DOHH2 (cell line): ENCODE measurements around the gene GPR160.

ENCODE experiments used
- H3F3A ChIP-seq: fragments of 200-600 bp; sonication (generic), shearing (Covaris generic); 2 replicates; pipeline ENCODE4 v1.6.0; 2016; ENCODE audit warnings: antibody characterized with exemption, mild to moderate bottlenecking; ENCODE audit not compliant: control insufficient read depth, insufficient read depth
- H3K27ac ChIP-seq: fragments of 200-600 bp; sonication (generic); 2 replicates; pipeline ENCODE4 v1.5.1; 2014; ENCODE audit warnings: low read depth, mild to moderate bottlenecking, low read length, moderate library complexity
- H3K27me3 ChIP-seq: fragments of 200-600 bp; sonication (generic); 2 replicates; pipeline ENCODE4 v1.6.1; 2014; ENCODE audit warnings: mild to moderate bottlenecking, low read length, mixed read lengths; ENCODE audit not compliant: control insufficient read depth
- H3K36me3 ChIP-seq: fragments of 200-600 bp; sonication (generic); 2 replicates; pipeline ENCODE4 v1.6.1; 2014; ENCODE audit warnings: mild to moderate bottlenecking, low read length, moderate library complexity, mixed read lengths; ENCODE audit not compliant: control insufficient read depth
- H3K4me1 ChIP-seq: fragments of 200-600 bp; sonication (generic); 2 replicates; pipeline ENCODE4 v1.6.1; 2014; ENCODE audit warnings: mild to moderate bottlenecking, low read length, mixed read lengths; ENCODE audit not compliant: control insufficient read depth
- H3K4me2 ChIP-seq: fragments of 200-600 bp; sonication (generic); 2 replicates; pipeline ENCODE4 v1.6.0; 2014; ENCODE audit warnings: mild to moderate bottlenecking, low read length, moderate library complexity
- H3K4me3 ChIP-seq: fragments of 200-600 bp; sonication (generic); 2 replicates; pipeline ENCODE4 v1.5.1; 2014; ENCODE audit warnings: mild to moderate bottlenecking, low read length, mixed read lengths
- H3K79me2 ChIP-seq: fragments of 200-600 bp; sonication (generic); 2 replicates; pipeline ENCODE4 v1.6.1; 2014; ENCODE audit warnings: mild to moderate bottlenecking, low read length, mixed read lengths; ENCODE audit not compliant: control insufficient read depth
- H3K9me2 ChIP-seq: fragments of 200-600 bp; sonication (generic); replicated peaks from 2 replicates; pipeline ENCODE4 v1.6.1; 2014; ENCODE audit warnings: mild to moderate bottlenecking, low read length, mixed read lengths; ENCODE audit not compliant: control insufficient read depth
- H3K9me3 ChIP-seq: fragments of 200-600 bp; sonication (generic); 2 replicates; pipeline ENCODE4 v1.6.1; 2014; ENCODE audit warnings: antibody characterized with exemption, low read length, mixed read lengths; ENCODE audit not compliant: control insufficient read depth, insufficient read depth
- H4K20me1 ChIP-seq: fragments of 200-600 bp; sonication (generic); 2 replicates; pipeline ENCODE4 v1.6.0; 2014; ENCODE audit warnings: low read depth, mild to moderate bottlenecking, antibody characterized with exemption, low read length, moderate library complexity; ENCODE audit not compliant: control insufficient read depth, insufficient read depth
- EZH2phosphoT487 ChIP-seq: fragments of 200-600 bp; sonication (generic); IDR thresholded peaks from 2 replicates; pipeline ENCODE4 v1.6.1; 2017; ENCODE audit warnings: borderline replicate concordance, mild to moderate bottlenecking, antibody characterized with exemption, low read length, moderate library complexity, mixed read lengths
- TF ChIP-seq, protein P1 (sequence below): fragments of 200-600 bp; sonication (generic); IDR thresholded peaks from one replicate; pipeline ENCODE4 v1.5.1; 2014; ENCODE audit warnings: antibody characterized with exemption, mild to moderate bottlenecking, low read depth, low read length; ENCODE audit not compliant: poor library complexity, severe bottlenecking

The GPR160 gene

DNA sequence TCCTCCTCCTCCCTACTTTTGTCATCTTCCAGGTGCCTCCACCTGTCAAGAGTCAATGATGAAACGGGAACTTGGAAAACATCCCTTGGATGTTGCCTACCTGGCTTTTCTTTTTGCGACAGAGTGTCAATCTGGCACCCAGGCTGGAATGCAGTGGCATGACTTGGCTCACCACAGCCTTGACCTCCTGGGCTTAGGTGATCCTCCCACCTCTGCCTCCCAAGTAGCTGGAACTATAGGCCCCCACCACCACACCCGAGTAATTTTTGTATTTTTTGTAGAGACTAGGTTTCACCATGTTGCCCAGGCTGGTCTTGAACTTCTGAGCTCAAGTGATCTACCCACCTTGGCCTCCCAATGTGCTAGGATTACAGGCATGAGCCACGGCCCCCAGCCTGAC is 42.8 kb downstream of the GPR160 start:
- Histone ChIP-seq H3K36me3 (peaks cover 27% of the 10 kb centered on the region), H3K27ac (no peak overlapping the region), H4K20me1 (no peaks in the 10 kb centered on the region)

GRCh38 chr3:170081079-170081741 is 43.4 kb downstream of the GPR160 start:
- H3K27me3 ChIP-seq, result no peaks in the 10 kb centered on the region
- no peak overlapping the region for H3K4me2 ChIP-seq
- no peaks in the 10 kb centered on the region for H3K9me2 ChIP-seq
- no peaks in the 10 kb centered on the region for H3K9me3 ChIP-seq
- H3K79me2 ChIP-seq, result no peaks in the 10 kb centered on the region
- H3F3A ChIP-seq, result no peaks in the 10 kb centered on the region
- H4K20me1 ChIP-seq, result no peaks in the 10 kb centered on the region
- H3K27ac ChIP-seq, result no peak overlapping the region
- no peak for TF ChIP-seq EZH2phosphoT487
- no peak overlapping the region for H3K4me3 ChIP-seq
- H3K36me3 ChIP-seq, result peaks cover 33% of the 10 kb centered on the region
- H3K4me1 ChIP-seq, result peaks cover 21% of the 10 kb centered on the region

More for the DNA sequence above, 42.8 kb downstream of the GPR160 start:
- Histone ChIP-seq H3K4me3 (no peak overlapping the region), H3K9me2 (no peaks in the 10 kb centered on the region), H3K79me2 (no peaks in the 10 kb centered on the region), H3K4me1 (peaks cover 20% of the 10 kb centered on the region), H3F3A (no peaks in the 10 kb centered on the region), H3K27me3 (no peaks in the 10 kb centered on the region), H3K9me3 (no peaks in the 10 kb centered on the region), H3K4me2 (no peak overlapping the region)
- TF ChIP-seq, protein P1, sequence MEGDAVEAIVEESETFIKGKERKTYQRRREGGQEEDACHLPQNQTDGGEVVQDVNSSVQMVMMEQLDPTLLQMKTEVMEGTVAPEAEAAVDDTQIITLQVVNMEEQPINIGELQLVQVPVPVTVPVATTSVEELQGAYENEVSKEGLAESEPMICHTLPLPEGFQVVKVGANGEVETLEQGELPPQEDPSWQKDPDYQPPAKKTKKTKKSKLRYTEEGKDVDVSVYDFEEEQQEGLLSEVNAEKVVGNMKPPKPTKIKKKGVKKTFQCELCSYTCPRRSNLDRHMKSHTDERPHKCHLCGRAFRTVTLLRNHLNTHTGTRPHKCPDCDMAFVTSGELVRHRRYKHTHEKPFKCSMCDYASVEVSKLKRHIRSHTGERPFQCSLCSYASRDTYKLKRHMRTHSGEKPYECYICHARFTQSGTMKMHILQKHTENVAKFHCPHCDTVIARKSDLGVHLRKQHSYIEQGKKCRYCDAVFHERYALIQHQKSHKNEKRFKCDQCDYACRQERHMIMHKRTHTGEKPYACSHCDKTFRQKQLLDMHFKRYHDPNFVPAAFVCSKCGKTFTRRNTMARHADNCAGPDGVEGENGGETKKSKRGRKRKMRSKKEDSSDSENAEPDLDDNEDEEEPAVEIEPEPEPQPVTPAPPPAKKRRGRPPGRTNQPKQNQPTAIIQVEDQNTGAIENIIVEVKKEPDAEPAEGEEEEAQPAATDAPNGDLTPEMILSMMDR, result no peak
- TF ChIP-seq EZH2phosphoT487, result no peak

- no peak overlapping the region for H3K4me2 ChIP-seq
Observed at GRCh38 chr3:170083343-170083742, 45.5 kb downstream of the GPR160 start.

DNA sequence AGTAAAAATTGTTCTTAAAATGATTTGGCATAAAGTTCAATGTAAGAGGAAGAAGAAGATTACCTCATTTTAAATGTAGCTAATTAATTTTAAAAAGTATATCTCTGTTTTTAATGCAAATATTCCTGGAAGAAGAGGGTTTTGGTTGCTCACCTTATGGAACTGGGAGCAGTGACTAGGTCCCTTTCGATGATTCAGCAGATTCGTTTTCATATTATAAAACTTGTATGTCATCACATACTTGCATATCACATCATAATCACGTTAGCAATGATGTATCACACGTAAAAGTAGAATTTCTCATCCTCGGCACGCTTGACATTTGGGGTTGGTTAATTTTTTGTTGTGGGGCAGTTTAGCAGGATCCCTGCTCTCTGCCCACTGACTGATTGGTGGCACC is 47.6 kb downstream of the GPR160 start:
- Histone ChIP-seq H3K4me2 (no peak overlapping the region), H3K9me2 (no peaks in the 10 kb centered on the region), H4K20me1 (no peaks in the 10 kb centered on the region), H3K27ac (no peak overlapping the region), H3K4me1 (peaks cover 21% of the 10 kb centered on the region), H3K36me3 (peaks cover 41% of the 10 kb centered on the region), H3K4me3 (no peak overlapping the region), H3K9me3 (no peaks in the 10 kb centered on the region), H3K79me2 (no peaks in the 10 kb centered on the region), H3K27me3 (no peaks in the 10 kb centered on the region), H3F3A (no peaks in the 10 kb centered on the region)
- TF ChIP-seq, protein P1, result no peak
- TF ChIP-seq EZH2phosphoT487, result no peak

More at GRCh38 chr3:170083343-170083742, 45.5 kb downstream of the GPR160 start:
- Histone ChIP-seq H4K20me1 (no peaks in the 10 kb centered on the region), H3K79me2 (no peaks in the 10 kb centered on the region), H3K9me2 (no peaks in the 10 kb centered on the region), H3F3A (no peaks in the 10 kb centered on the region), H3K4me1 (peaks cover 21% of the 10 kb centered on the region), H3K4me3 (no peak overlapping the region), H3K9me3 (no peaks in the 10 kb centered on the region), H3K27me3 (no peaks in the 10 kb centered on the region), H3K27ac (no peak overlapping the region), H3K36me3 (peaks cover 36% of the 10 kb centered on the region)
- TF ChIP-seq, protein P1, result no peak
- no peak for TF ChIP-seq EZH2phosphoT487
